H9 (cell line): Measurements from ENCODE around the gene ST8SIA6. TPM values are rescaled to one million over a fixed set of nuclear protein-coding genes. Genes with fewer than 3 reads are reported as not detected.
A peak's percentile ranks its signal among the peaks of the same experiment; 100 is the strongest.

Experiments used
- DNase-seq: peaks from one replicate; pipeline ENCODE4 v3.0.0-alpha.2; 2017
- H2AFZ ChIP-seq: one replicate; pipeline ENCODE4 v1.6.1; 2013; ENCODE audit warnings: mild to moderate bottlenecking, low read length, control low read depth, moderate library complexity
- H2AK5ac ChIP-seq: 2 replicates; pipeline ENCODE4 v1.6.1; 2013; ENCODE audit warnings: low read length, control low read depth, mixed read lengths; ENCODE audit not compliant: insufficient read length
- H2BK120ac ChIP-seq: one replicate; pipeline ENCODE4 v1.6.1; 2013; ENCODE audit warnings: low read depth, mild to moderate bottlenecking, low read length, control low read depth, inconsistent platforms; ENCODE audit not compliant: poor library complexity, severe bottlenecking
- H2BK12ac ChIP-seq: 2 replicates; pipeline ENCODE4 v1.6.1; 2013; ENCODE audit warnings: low read length, control low read depth, mixed read lengths, low read depth; ENCODE audit not compliant: insufficient read length
- H2BK15ac ChIP-seq: 2 replicates; pipeline ENCODE4 v1.6.1; 2013; ENCODE audit warnings: low read depth, low read length, control low read depth
- H2BK20ac ChIP-seq: one replicate; pipeline ENCODE4 v1.6.1; 2013; ENCODE audit warnings: low read depth, mild to moderate bottlenecking, low read length, control low read depth, inconsistent platforms; ENCODE audit not compliant: poor library complexity, severe bottlenecking
- H2BK5ac ChIP-seq: 2 replicates; pipeline ENCODE4 v1.6.1; 2013; ENCODE audit warnings: low read length, control low read depth, mixed read lengths; ENCODE audit not compliant: insufficient read length
- H3K14ac ChIP-seq: 2 replicates; pipeline ENCODE4 v1.6.1; 2013; ENCODE audit warnings: low read length, control low read depth; ENCODE audit not compliant: insufficient read depth
- H3K18ac ChIP-seq: 2 replicates; pipeline ENCODE4 v1.6.1; 2013; ENCODE audit warnings: low read depth, mild to moderate bottlenecking, mixed read lengths, low read length, control low read depth; ENCODE audit not compliant: insufficient read length
- H3K23ac ChIP-seq: 2 replicates; pipeline ENCODE4 v1.6.1; 2013; ENCODE audit warnings: low read length, control low read depth, mixed read lengths, low read depth; ENCODE audit not compliant: insufficient read length
- H3K23me2 ChIP-seq: 2 replicates; pipeline ENCODE4 v1.6.1; 2013; ENCODE audit warnings: low read depth, mild to moderate bottlenecking, mixed read lengths, low read length, control low read depth; ENCODE audit not compliant: insufficient read length, poor library complexity, severe bottlenecking
- H3K27ac ChIP-seq: 2 replicates; pipeline ENCODE4 v1.5.1; 2013; ENCODE audit warnings: low read length, control low read depth, mixed read lengths, low read depth; ENCODE audit not compliant: insufficient read length
- H3K27me3 ChIP-seq: 2 replicates; pipeline ENCODE4 v1.6.1; 2013; ENCODE audit warnings: low read length, control low read depth, inconsistent platforms; ENCODE audit not compliant: insufficient read depth
- H3K4ac ChIP-seq: 2 replicates; pipeline ENCODE4 v1.6.1; 2013; ENCODE audit warnings: low read depth, mild to moderate bottlenecking, control low read depth, inconsistent platforms, low read length, moderate library complexity
- H3K4me1 ChIP-seq: 2 replicates; pipeline ENCODE4 v1.6.1; 2013; ENCODE audit warnings: low read length, control low read depth, inconsistent platforms; ENCODE audit not compliant: insufficient read depth
- H3K4me2 ChIP-seq: 2 replicates; pipeline ENCODE4 v1.6.1; 2013; ENCODE audit warnings: low read length, control low read depth, mixed read lengths; ENCODE audit not compliant: insufficient read length, insufficient read depth
- H3K56ac ChIP-seq: 2 replicates; pipeline ENCODE4 v1.6.1; 2013; ENCODE audit warnings: low read depth, mild to moderate bottlenecking, mixed read lengths, low read length, control low read depth; ENCODE audit not compliant: insufficient read length
- H3K79me1 ChIP-seq: 2 replicates; pipeline ENCODE4 v1.6.1; 2013; ENCODE audit warnings: low read depth, mild to moderate bottlenecking, moderate library complexity, low read length, control low read depth, inconsistent platforms; ENCODE audit not compliant: insufficient read depth, poor library complexity, severe bottlenecking
- H3K79me2 ChIP-seq: 2 replicates; pipeline ENCODE4 v1.6.1; 2013; ENCODE audit warnings: low read length, control low read depth, inconsistent platforms; ENCODE audit not compliant: insufficient read depth
- H3K9ac ChIP-seq: 2 replicates; pipeline ENCODE4 v1.6.1; 2013; ENCODE audit warnings: low read length, control low read depth, mixed read lengths; ENCODE audit not compliant: insufficient read length; ENCODE audit errors: extremely low read depth
- H3K9me3 ChIP-seq: one replicate; pipeline ENCODE4 v1.6.1; 2013; ENCODE audit warnings: low read depth, low read length, inconsistent platforms; ENCODE audit not compliant: control insufficient read depth
- H3T11ph ChIP-seq: one replicate; pipeline ENCODE4 v1.6.1; 2013; ENCODE audit warnings: mild to moderate bottlenecking, low read length, control low read depth, inconsistent platforms
- H4K20me1 ChIP-seq: one replicate; pipeline ENCODE4 v1.6.1; 2013; ENCODE audit not compliant: control insufficient read depth, insufficient read length, insufficient read depth
- H4K5ac ChIP-seq: 2 replicates; pipeline ENCODE4 v1.6.1; 2013; ENCODE audit warnings: low read depth, mild to moderate bottlenecking, mixed read lengths, low read length, control low read depth; ENCODE audit not compliant: insufficient read length
- H4K8ac ChIP-seq: replicated peaks from 2 replicates; pipeline ENCODE4 v1.6.1; 2013; ENCODE audit warnings: low read length, control low read depth, mixed read lengths, low read depth; ENCODE audit not compliant: insufficient read length
- H4K91ac ChIP-seq: 2 replicates; pipeline ENCODE4 v1.6.1; 2013; ENCODE audit warnings: low read depth, mild to moderate bottlenecking, moderate library complexity, mixed read lengths, low read length, control low read depth; ENCODE audit not compliant: insufficient read length
- H3K27ac Mint-ChIP-seq, 3 experiments: 2 replicates in 2 of 3; 3 replicates in 1 of 3; pipeline ENCODE4 v1.8.0; 2020 to 2021; ENCODE audit warnings: mixed read lengths in 3 of 3, mild to moderate bottlenecking in 1 of 3, moderate library complexity in 1 of 3
- H3K27me3 Mint-ChIP-seq: 2 replicates; pipeline ENCODE4 v1.8.0; 2021; ENCODE audit warnings: low read depth, mild to moderate bottlenecking, moderate library complexity, mixed read lengths
- H3K36me3 Mint-ChIP-seq, 3 experiments: 2 replicates in 2 of 3; 3 replicates in 1 of 3; pipeline ENCODE4 v1.8.0; 2020 to 2021; ENCODE audit warnings: low read depth in 3 of 3, mixed read lengths in 3 of 3; ENCODE audit not compliant: insufficient read depth in 1 of 3
- H3K4me1 Mint-ChIP-seq, 2 experiments: 2 replicates each; pipeline ENCODE4 v1.8.0; 2020; ENCODE audit warnings: mixed read lengths in 2 of 2
- H3K4me3 Mint-ChIP-seq, 2 experiments: 2 replicates in 1 of 2; 3 replicates in 1 of 2; pipeline ENCODE4 v1.8.0; 2020 to 2021; ENCODE audit warnings: mild to moderate bottlenecking in 2 of 2, mixed read lengths in 2 of 2, moderate library complexity in 1 of 2
- H3K9me3 Mint-ChIP-seq, 2 experiments: 2 replicates in 1 of 2; 3 replicates in 1 of 2; pipeline ENCODE4 v1.8.0; 2020; ENCODE audit warnings: mild to moderate bottlenecking in 2 of 2, mixed read lengths in 2 of 2, moderate library complexity in 1 of 2
- CTCF ChIP-seq: fragments of 200-600 bp; sonication (generic); conservative IDR thresholded peaks from 3 replicates; pipeline ENCODE4 v1.8.0; 2021; ENCODE audit warnings: antibody characterized with exemption, mild to moderate bottlenecking
- WGBS: extraction: QIAGEN DNeasy Blood & Tissue Kit; methylation state at CpG from one replicate; pipeline ENCODE4 v1.1.7; 2013; ENCODE audit warnings: missing lambda C conversion rate, low lambda C conversion rate, mixed read lengths; ENCODE audit not compliant: insufficient read length; ENCODE audit errors: extremely low coverage; 5-methylcytosine and 5-hydroxymethylcytosine counted together
- total RNA-seq: library from RNA; stranded (reverse); gene quantifications from 2 replicates; pipeline ENCODE4 v1.2.1, GENCODE V29; 2021

ST8SIA6 gene
- total RNA-seq, 1 experiment from 2014 or later: 0.37 TPM

- peak; percentile 59 for TF ChIP-seq CTCF
- Histone ChIP-seq H3K9me3 (no peaks in the 10 kb centered on the region), H4K20me1 (no peaks in the 10 kb centered on the region), H2AFZ (no peak overlapping the region), H2BK120ac (no peak overlapping the region), H3K4ac (no peak overlapping the region), H3K79me2 (no peaks in the 10 kb centered on the region), H2AK5ac (no peak overlapping the region), H3K18ac (no peak overlapping the region), H3K4me2 (no peak overlapping the region), H3K27ac (no peak overlapping the region), H4K91ac (no peak overlapping the region), H3K9ac (no peak overlapping the region), H2BK20ac (no peak overlapping the region), H2BK15ac (no peak overlapping the region), H2BK12ac (no peak overlapping the region), H3K56ac (no peak overlapping the region), H3K23ac (no peak overlapping the region), H3K23me2 (no peaks in the 10 kb centered on the region), H3K14ac (no peak overlapping the region), H3K4me1 (no peaks in the 10 kb centered on the region), H3K79me1 (no peaks in the 10 kb centered on the region), H3T11ph (no peak overlapping the region), H3K27me3 (no peaks in the 10 kb centered on the region), H2BK5ac (no peak overlapping the region), H4K8ac (no peak overlapping the region), H4K5ac (no peak overlapping the region)
- Mint-ChIP-seq H3K4me3 (no peak overlapping the region), H3K27me3 (peaks cover 4% of the 10 kb centered on the region; the same call in 1 of the 2 replicates), H3K27ac (no peak overlapping the region), H3K36me3 (no peaks in the 10 kb centered on the region), H3K9me3 (peaks cover 0 to 2% of the 10 kb centered on the region in 2 experiments; a peak in 2 of 5 replicates), H3K4me1 (peaks cover 0 to 2% of the 10 kb centered on the region in 2 experiments; a peak in 1 of 4 replicates)
- no peak for DNase-seq
- WGBS: no CpG with 5 or more reads among the region's 6 CpGs
Observed at GRCh38 chr10:17290226-17290625, 164.2 kb downstream of the ST8SIA6 start.
